ENCODE results near the gene NOP9.
A peak's percentile ranks its signal among the peaks of the same experiment; 100 is the strongest.

Gene NOP9

DNA sequence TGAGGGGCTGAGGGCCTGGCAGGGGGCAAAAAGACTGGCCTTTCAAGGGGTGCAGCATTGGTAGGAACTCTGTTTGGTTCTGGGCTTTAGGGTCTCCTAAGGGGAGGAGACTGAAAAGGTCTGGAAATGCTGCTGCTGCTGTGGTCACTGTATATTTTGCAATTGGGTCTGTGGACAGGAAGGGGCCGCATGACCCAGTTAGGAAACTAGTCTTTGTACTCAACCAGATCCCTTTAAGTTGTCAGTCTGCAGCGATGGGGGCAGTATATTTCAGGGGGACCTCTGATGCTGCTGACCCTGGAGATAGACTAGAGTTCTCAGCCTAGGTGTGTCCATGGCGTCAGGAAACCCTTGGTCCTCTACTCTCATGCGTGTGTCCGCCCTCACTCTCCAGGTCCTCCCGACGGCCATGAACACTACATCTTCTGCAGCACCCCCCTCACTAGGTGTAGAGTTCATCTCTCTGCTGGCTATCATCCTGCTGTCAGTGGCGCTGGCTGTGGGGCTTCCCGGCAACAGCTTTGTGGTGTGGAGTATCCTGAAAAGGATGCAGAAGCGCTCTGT lies 15.7 kb downstream of the NOP9 start:
- no peak for TF ChIP-seq CTCF (IDR thresholded peaks at IDR 0.05)
- TF ChIP-seq ZFX (IDR thresholded peaks at IDR 0.05; ENCODE audit: borderline replicate concordance): no peak
- no peak overlapping the region for H3K27ac ChIP-seq

DNA sequence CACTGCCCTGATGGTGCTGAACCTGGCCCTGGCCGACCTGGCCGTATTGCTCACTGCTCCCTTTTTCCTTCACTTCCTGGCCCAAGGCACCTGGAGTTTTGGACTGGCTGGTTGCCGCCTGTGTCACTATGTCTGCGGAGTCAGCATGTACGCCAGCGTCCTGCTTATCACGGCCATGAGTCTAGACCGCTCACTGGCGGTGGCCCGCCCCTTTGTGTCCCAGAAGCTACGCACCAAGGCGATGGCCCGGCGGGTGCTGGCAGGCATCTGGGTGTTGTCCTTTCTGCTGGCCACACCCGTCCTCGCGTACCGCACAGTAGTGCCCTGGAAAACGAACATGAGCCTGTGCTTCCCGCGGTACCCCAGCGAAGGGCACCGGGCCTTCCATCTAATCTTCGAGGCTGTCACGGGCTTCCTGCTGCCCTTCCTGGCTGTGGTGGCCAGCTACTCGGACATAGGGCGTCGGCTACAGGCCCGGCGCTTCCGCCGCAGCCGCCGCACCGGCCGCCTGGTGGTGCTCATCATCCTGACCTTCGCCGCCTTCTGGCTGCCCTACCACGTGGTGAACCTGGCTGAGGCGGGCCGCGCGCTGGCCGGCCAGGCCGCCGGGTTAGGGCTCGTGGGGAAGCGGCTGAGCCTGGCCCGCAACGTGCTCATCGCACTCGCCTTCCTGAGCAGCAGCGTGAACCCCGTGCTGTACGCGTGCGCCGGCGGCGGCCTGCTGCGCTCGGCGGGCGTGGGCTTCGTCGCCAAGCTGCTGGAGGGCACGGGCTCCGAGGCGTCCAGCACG lies 16.4 kb downstream of the NOP9 start:
- peak; percentile 70 for TF ChIP-seq CTCF (IDR thresholded peaks at IDR 0.05)
- TF ChIP-seq ZFX (IDR thresholded peaks at IDR 0.05; ENCODE audit: borderline replicate concordance): no peak
- no peak overlapping the region for H3K27ac ChIP-seq

DNA sequence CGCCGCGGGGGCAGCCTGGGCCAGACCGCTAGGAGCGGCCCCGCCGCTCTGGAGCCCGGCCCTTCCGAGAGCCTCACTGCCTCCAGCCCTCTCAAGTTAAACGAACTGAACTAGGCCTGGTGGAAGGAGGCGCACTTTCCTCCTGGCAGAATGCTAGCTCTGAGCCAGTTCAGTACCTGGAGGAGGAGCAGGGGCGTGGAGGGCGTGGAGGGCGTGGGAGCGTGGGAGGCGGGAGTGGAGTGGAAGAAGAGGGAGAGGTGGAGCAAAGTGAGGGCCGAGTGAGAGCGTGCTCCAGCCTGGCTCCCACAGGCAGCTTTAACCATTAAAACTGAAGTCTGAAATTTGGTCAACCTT lies 16.9 kb downstream of the NOP9 start:
- no peak for TF ChIP-seq CTCF (IDR thresholded peaks at IDR 0.05)
- no peak for TF ChIP-seq ZFX (IDR thresholded peaks at IDR 0.05; ENCODE audit: borderline replicate concordance)
- H3K27ac ChIP-seq: no peak overlapping the region

GRCh38 chr14:24317141-24317928 lies 17.7 kb downstream of the NOP9 start:
- H3K27ac ChIP-seq: no peak overlapping the region
- TF ChIP-seq ZFX (IDR thresholded peaks at IDR 0.05; ENCODE audit: borderline replicate concordance): no peak
- no peak for TF ChIP-seq CTCF (IDR thresholded peaks at IDR 0.05)

- TF ChIP-seq CTCF (IDR thresholded peaks at IDR 0.05) (no peak), ZFX (IDR thresholded peaks at IDR 0.05; ENCODE audit: borderline replicate concordance) (no peak)
- H3K27ac ChIP-seq: no peak overlapping the region
Observed at GRCh38 chr14:24321212-24321975, 21.7 kb downstream of the NOP9 start.

GRCh38 chr14:24322672-24323071 lies 23.0 kb downstream of the NOP9 start:
- TF ChIP-seq CTCF (IDR thresholded peaks at IDR 0.05) (no peak), ZFX (IDR thresholded peaks at IDR 0.05; ENCODE audit: borderline replicate concordance) (no peak)
- H3K27ac ChIP-seq: no peak overlapping the region

Data from 22Rv1 (cell line).